Ishikawa (cell line): ENCODE measurements around the gene ABTB2.

Experiments
- CEBPB ChIP-seq: IDR thresholded peaks from 2 replicates; pipeline ENCODE4 v1.6.1; 2012
- CREB1 ChIP-seq: IDR thresholded peaks from 2 replicates; pipeline ENCODE4 v1.6.1; 2012; ENCODE audit warnings: low read depth
- EGR1 ChIP-seq: IDR thresholded peaks from 2 replicates; pipeline ENCODE4 v1.6.1; 2012
- EP300 ChIP-seq: IDR thresholded peaks from 2 replicates; pipeline ENCODE4 v1.6.1; 2012; ENCODE audit warnings: borderline replicate concordance
- FOXM1 ChIP-seq: IDR thresholded peaks from 2 replicates; pipeline ENCODE4 v1.6.1; 2012; ENCODE audit warnings: low read depth, borderline replicate concordance
- MAX ChIP-seq: IDR thresholded peaks from 2 replicates; pipeline ENCODE4 v1.6.1; 2012
- NFIC ChIP-seq: IDR thresholded peaks from 2 replicates; pipeline ENCODE4 v1.6.1; 2012
- RAD21 ChIP-seq: IDR thresholded peaks from 2 replicates; pipeline ENCODE4 v1.6.1; 2012; ENCODE audit warnings: low read depth
- TAF1 ChIP-seq: IDR thresholded peaks from 2 replicates; pipeline ENCODE4 v1.6.1; 2012; ENCODE audit warnings: low read depth, mild to moderate bottlenecking
- TCF12 ChIP-seq: IDR thresholded peaks from 2 replicates; pipeline ENCODE4 v1.6.1; 2012; ENCODE audit warnings: low read depth
- TEAD4 ChIP-seq: IDR thresholded peaks from 2 replicates; pipeline ENCODE4 v1.6.1; 2012
- USF1 ChIP-seq: IDR thresholded peaks from 2 replicates; pipeline ENCODE4 v1.6.1; 2012
- YY1 ChIP-seq: IDR thresholded peaks from 2 replicates; pipeline ENCODE4 v1.6.1; 2012; ENCODE audit warnings: low read depth
- ZBTB7A ChIP-seq: IDR thresholded peaks from 2 replicates; pipeline ENCODE4 v1.6.1; 2012; ENCODE audit warnings: low read depth
- TF ChIP-seq, protein P1 (sequence below): IDR thresholded peaks from 2 replicates; pipeline ENCODE4 v1.6.1; 2012; ENCODE audit warnings: low read depth, mild to moderate bottlenecking

The ABTB2 gene

GRCh38 chr11:34173050-34173449 lies 184.8 kb downstream of the ABTB2 start:
- TF ChIP-seq TCF12 (no peak), CEBPB (no peak), RAD21 (no peak), YY1 (no peak)

DNA sequence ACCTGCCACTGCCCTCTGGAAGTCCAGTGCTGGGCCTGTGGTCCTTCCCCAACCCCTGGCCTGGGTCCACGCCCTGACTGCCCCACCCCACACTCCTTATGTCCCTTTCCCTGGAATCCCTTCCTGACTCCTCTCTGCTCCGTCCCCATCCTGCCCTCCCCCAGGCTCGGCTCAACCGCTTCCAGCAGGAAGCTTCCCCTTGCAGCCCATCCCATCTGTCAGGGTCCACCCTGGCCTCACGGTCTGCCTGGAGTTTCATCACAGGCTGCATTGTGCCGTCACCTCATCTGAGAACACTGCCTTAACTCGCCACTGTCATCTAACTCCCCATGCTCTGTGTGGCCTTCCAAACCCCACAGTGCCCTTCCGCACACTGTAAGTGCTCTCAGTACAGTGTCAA lies 188.1 kb downstream of the ABTB2 start:
- no peak for TF ChIP-seq TEAD4
- TF ChIP-seq YY1 = no peak
- no peak for TF ChIP-seq FOXM1
- TF ChIP-seq MAX = no peak
- no peak for TF ChIP-seq TAF1
- TF ChIP-seq CEBPB = no peak
- TF ChIP-seq TCF12 = no peak
- no peak for TF ChIP-seq USF1
- TF ChIP-seq, protein P1, sequence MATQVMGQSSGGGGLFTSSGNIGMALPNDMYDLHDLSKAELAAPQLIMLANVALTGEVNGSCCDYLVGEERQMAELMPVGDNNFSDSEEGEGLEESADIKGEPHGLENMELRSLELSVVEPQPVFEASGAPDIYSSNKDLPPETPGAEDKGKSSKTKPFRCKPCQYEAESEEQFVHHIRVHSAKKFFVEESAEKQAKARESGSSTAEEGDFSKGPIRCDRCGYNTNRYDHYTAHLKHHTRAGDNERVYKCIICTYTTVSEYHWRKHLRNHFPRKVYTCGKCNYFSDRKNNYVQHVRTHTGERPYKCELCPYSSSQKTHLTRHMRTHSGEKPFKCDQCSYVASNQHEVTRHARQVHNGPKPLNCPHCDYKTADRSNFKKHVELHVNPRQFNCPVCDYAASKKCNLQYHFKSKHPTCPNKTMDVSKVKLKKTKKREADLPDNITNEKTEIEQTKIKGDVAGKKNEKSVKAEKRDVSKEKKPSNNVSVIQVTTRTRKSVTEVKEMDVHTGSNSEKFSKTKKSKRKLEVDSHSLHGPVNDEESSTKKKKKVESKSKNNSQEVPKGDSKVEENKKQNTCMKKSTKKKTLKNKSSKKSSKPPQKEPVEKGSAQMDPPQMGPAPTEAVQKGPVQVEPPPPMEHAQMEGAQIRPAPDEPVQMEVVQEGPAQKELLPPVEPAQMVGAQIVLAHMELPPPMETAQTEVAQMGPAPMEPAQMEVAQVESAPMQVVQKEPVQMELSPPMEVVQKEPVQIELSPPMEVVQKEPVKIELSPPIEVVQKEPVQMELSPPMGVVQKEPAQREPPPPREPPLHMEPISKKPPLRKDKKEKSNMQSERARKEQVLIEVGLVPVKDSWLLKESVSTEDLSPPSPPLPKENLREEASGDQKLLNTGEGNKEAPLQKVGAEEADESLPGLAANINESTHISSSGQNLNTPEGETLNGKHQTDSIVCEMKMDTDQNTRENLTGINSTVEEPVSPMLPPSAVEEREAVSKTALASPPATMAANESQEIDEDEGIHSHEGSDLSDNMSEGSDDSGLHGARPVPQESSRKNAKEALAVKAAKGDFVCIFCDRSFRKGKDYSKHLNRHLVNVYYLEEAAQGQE = no peak
- no peak for TF ChIP-seq EGR1
- TF ChIP-seq NFIC = no peak
- TF ChIP-seq EP300 = no peak

DNA sequence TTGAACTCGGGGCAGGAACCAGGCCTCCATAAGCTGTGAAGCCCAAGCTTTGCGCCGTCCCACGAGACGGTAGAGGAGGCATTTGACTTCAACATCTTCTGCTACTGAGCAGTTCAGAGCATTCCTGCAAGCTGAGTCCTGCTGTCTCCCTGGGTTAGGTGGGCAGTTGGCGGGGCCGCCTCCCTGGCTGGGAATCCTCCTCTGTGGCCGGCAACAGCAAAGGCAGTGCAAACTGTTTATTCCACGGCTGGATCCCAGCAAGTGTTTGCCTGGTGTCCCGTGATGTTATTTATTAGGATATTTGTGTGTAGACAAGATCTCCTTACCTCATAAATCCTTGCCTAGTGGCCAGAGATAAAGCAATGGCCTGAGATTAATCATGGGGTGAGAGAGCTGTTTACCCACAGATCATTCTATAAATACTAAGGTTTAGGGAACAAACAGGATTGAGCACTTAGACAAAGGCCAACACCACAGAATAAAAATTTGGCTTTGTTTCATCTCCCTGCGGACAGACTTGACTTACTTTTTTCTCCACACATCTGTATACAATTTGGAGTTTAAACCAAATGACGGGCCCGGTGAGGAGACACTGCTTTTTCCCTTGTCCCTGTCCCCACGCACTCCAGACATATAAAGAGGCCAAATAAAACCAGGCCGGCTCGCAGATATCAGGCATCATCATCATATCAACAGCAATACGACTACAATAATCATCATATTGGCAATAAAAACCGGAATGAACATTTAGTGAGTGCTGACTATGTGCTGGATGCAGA lies 189.0 kb downstream of the ABTB2 start:
- TF ChIP-seq YY1 = no peak
- TF ChIP-seq NFIC = no peak
- TF ChIP-seq, protein P1 = no peak
- no peak for TF ChIP-seq ZBTB7A
- no peak for TF ChIP-seq CREB1
- TF ChIP-seq TEAD4 = no peak
- TF ChIP-seq TCF12 = no peak
- TF ChIP-seq FOXM1 = no peak
- TF ChIP-seq CEBPB = no peak
- no peak for TF ChIP-seq TAF1
- no peak for TF ChIP-seq RAD21
- TF ChIP-seq EGR1 = no peak
- TF ChIP-seq USF1 = no peak

DNA sequence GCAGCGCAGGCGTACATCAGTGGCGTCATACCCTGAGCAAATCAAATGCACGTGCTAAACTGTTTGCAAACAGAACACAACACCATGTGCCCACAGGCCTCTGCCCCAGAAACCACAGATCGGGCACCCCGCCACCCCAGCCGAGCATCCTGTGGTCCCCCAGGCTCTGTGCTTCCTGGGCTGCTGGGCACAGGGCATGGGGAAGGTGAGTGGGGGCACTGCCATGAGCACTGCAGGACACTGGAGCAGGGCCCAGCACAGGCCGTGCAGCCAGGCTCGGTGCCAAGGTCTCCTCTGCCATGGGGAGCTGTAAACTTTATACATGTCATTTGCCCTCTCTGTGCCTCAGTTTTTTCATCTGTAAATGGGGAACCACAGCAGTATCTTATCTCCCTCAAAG lies 189.8 kb downstream of the ABTB2 start:
- TF ChIP-seq TCF12 = no peak
- TF ChIP-seq FOXM1 = no peak
- no peak for TF ChIP-seq CREB1
- TF ChIP-seq, protein P1 = no peak
- no peak for TF ChIP-seq ZBTB7A
- TF ChIP-seq USF1 = no peak
- no peak for TF ChIP-seq TAF1
- no peak for TF ChIP-seq RAD21
- TF ChIP-seq TEAD4 = no peak
- no peak for TF ChIP-seq NFIC
- no peak for TF ChIP-seq EGR1
- TF ChIP-seq YY1 = no peak
- TF ChIP-seq EP300 = no peak
- no peak for TF ChIP-seq MAX
- no peak for TF ChIP-seq CEBPB
